ENCODE results near the gene UGT3A1. TPM values are rescaled to one million over a fixed set of nuclear protein-coding genes. Genes with fewer than 3 reads are reported as not detected.

The UGT3A1 gene
- total and polyA plus RNA-seq, 2 of the 13 experiments (the other 11 are each of a cell fraction or from before 2014, with no cell fraction given) = not detected

GRCh38 chr5:36031223-36031622 lies 40.0 kb upstream of the UGT3A1 start:
- Histone ChIP-seq H3K4me1 (ENCODE audit: insufficient read depth, low read length) (no peaks in the 10 kb centered on the region), H3K27ac (ENCODE audit: extremely low read length, insufficient read depth, low read length) (no peak overlapping the region), H3K27me3 (ENCODE audit: control insufficient read depth in 1 of 2, insufficient read depth in 2 of 2, low read length in 2 of 2) (no peaks in the 10 kb centered on the region; a peak in 1 of 5 replicates), H3K79me2 (ENCODE audit: insufficient read depth, low read length) (no peaks in the 10 kb centered on the region), H3K4me2 (ENCODE audit: low read depth, low read length) (no peak overlapping the region), H3K9ac (ENCODE audit: insufficient read depth, low read depth, low read length) (no peak overlapping the region), H4K20me1 (ENCODE audit: insufficient read depth, low read length) (no peaks in the 10 kb centered on the region), H3K4me3 (replicated peaks in 1 of 3; ENCODE audit: insufficient read depth in 1 of 3, low read depth in 2 of 3, low read length in 3 of 3) (no peak overlapping the region), H2AFZ (ENCODE audit: low read length) (no peak overlapping the region), H3K9me3 (ENCODE audit: low read length) (no peaks in the 10 kb centered on the region), H3K36me3 (replicated peaks in 1 of 2; ENCODE audit: control insufficient read depth in 1 of 2, insufficient read depth in 2 of 2, low read length in 2 of 2) (no peaks in the 10 kb centered on the region)
- ChIA-PET CTCF (ENCODE audit: low intra/inter-chr PET ratio, low total read pairs) (no interaction called here), POLR2A (no interaction called here)
- TF ChIP-seq RFX1 (IDR thresholded peaks at IDR 0.05) = no peak
- TF ChIP-seq REPIN1 (CRISPR knock-in tag; IDR thresholded peaks at IDR 0.05; ENCODE audit: borderline replicate concordance, low read depth) = no peak
- no peak for TF ChIP-seq ARID3A (IDR thresholded peaks at IDR 0.05; ENCODE audit: low read depth, low read length)
- TF ChIP-seq, protein P1, sequence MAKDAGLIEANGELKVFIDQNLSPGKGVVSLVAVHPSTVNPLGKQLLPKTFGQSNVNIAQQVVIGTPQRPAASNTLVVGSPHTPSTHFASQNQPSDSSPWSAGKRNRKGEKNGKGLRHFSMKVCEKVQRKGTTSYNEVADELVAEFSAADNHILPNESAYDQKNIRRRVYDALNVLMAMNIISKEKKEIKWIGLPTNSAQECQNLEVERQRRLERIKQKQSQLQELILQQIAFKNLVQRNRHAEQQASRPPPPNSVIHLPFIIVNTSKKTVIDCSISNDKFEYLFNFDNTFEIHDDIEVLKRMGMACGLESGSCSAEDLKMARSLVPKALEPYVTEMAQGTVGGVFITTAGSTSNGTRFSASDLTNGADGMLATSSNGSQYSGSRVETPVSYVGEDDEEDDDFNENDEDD (CRISPR knock-in tag; IDR thresholded peaks at IDR 0.05; ENCODE audit: borderline replicate concordance) = no peak
- FAIRE-seq (no peak), ATAC-seq (no peak), DNase-seq (ENCODE audit: low spot score) (no peak)
- intact Hi-C loops (cut with micrococcal nuclease; ENCODE audit: unreplicated experiment) (no loop called here), in situ Hi-C loops (cut with HindIII; ENCODE audit: extremely low pct_ligation_motif_present, low pct_unique_long_range_greater_than_20kb) (no loop called here)
- BruUV-seq (replicated peaks) = no TSS peak
- WGBS (ENCODE audit: low lambda C conversion rate) = 48% methylated on average over 6 of the region's 6 CpGs

DNA sequence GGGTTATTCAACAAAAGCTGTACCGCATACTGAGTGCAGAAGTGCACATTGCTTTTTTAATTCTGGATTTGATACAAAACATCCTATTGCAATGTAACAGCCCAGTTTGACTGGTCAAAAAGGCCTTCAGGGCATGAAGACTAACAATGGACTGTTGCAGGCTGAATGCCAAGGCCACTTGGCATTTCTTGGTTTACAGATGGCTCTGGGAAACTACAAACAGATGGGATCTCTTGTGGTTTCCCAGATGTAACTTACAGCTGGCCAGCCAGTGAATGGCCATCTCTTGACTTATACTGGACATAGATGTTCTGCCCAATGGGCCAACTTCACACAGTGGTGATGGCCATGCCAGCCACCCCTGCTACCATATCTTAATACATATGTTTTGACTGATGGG lies 38.7 kb upstream of the UGT3A1 start:
- BruUV-seq (replicated peaks) = no TSS peak
- Histone ChIP-seq H4K20me1 (ENCODE audit: insufficient read depth, low read length) (no peaks in the 10 kb centered on the region), H3K4me2 (ENCODE audit: low read depth, low read length) (no peak overlapping the region), H3K4me1 (ENCODE audit: insufficient read depth, low read length) (no peaks in the 10 kb centered on the region), H3K79me2 (ENCODE audit: insufficient read depth, low read length) (no peaks in the 10 kb centered on the region), H3K27ac (ENCODE audit: extremely low read length, insufficient read depth, low read length) (no peak overlapping the region), H3K4me3 (replicated peaks in 1 of 3; ENCODE audit: insufficient read depth in 1 of 3, low read depth in 2 of 3, low read length in 3 of 3) (no peak overlapping the region), H3K36me3 (replicated peaks in 1 of 2; ENCODE audit: control insufficient read depth in 1 of 2, insufficient read depth in 2 of 2, low read length in 2 of 2) (no peaks in the 10 kb centered on the region), H3K9ac (ENCODE audit: insufficient read depth, low read depth, low read length) (no peak overlapping the region), H3K9me3 (ENCODE audit: low read length) (no peaks in the 10 kb centered on the region), H2AFZ (ENCODE audit: low read length) (no peak overlapping the region), H3K27me3 (ENCODE audit: control insufficient read depth in 1 of 2, insufficient read depth in 2 of 2, low read length in 2 of 2) (no peaks in the 10 kb centered on the region; a peak in 1 of 5 replicates)
- no peak for DNase-seq (ENCODE audit: low spot score)
- intact Hi-C loops (cut with micrococcal nuclease; ENCODE audit: unreplicated experiment) (no loop called here), in situ Hi-C loops (cut with HindIII; ENCODE audit: extremely low pct_ligation_motif_present, low pct_unique_long_range_greater_than_20kb) (no loop called here)
- WGBS (ENCODE audit: low lambda C conversion rate) = 0% methylated on average over 1 of the region's 1 CpG
- CTCF ChIA-PET (ENCODE audit: low intra/inter-chr PET ratio, low total read pairs) = no interaction called here
- ATAC-seq = no peak
- POLR2A ChIA-PET = no interaction called here
- FAIRE-seq = no peak
- TF ChIP-seq HOXA9 (CRISPR knock-in tag; IDR thresholded peaks at IDR 0.05; ENCODE audit: borderline replicate concordance) (no peak), RFXANK (CRISPR knock-in tag; IDR thresholded peaks at IDR 0.05) (no peak), TBP (CRISPR knock-in tag; IDR thresholded peaks at IDR 0.05) (no peak), ZNF282 (IDR thresholded peaks at IDR 0.05; ENCODE audit: partially characterized antibody) (no peak), ZSCAN31 (CRISPR knock-in tag; IDR thresholded peaks at IDR 0.05; ENCODE audit: low read depth) (no peak), REL (CRISPR knock-in tag; conservative IDR thresholded peaks at IDR 0.05) (no peak), ZNF678 (CRISPR knock-in tag; IDR thresholded peaks at IDR 0.05) (no peak), FOXK2 (IDR thresholded peaks at IDR 0.05) (no peak)
- TF ChIP-seq, protein P2, sequence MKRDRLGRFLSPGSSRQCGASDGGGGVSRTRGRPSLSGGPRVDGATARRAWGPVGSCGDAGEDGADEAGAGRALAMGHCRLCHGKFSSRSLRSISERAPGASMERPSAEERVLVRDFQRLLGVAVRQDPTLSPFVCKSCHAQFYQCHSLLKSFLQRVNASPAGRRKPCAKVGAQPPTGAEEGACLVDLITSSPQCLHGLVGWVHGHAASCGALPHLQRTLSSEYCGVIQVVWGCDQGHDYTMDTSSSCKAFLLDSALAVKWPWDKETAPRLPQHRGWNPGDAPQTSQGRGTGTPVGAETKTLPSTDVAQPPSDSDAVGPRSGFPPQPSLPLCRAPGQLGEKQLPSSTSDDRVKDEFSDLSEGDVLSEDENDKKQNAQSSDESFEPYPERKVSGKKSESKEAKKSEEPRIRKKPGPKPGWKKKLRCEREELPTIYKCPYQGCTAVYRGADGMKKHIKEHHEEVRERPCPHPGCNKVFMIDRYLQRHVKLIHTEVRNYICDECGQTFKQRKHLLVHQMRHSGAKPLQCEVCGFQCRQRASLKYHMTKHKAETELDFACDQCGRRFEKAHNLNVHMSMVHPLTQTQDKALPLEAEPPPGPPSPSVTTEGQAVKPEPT (CRISPR knock-in tag; IDR thresholded peaks at IDR 0.05; ENCODE audit: low read depth) = no peak
- TF ChIP-seq, protein P3, sequence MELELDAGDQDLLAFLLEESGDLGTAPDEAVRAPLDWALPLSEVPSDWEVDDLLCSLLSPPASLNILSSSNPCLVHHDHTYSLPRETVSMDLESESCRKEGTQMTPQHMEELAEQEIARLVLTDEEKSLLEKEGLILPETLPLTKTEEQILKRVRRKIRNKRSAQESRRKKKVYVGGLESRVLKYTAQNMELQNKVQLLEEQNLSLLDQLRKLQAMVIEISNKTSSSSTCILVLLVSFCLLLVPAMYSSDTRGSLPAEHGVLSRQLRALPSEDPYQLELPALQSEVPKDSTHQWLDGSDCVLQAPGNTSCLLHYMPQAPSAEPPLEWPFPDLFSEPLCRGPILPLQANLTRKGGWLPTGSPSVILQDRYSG (CRISPR knock-in tag; IDR thresholded peaks at IDR 0.05) = no peak
